ENCODE results near the gene TCAF1. TPM values are rescaled to one million over a fixed set of nuclear protein-coding genes. Genes with fewer than 3 reads are reported as not detected.
A peak's percentile ranks its signal among the peaks of the same experiment; 100 is the strongest.

Gene TCAF1
- total and polyA plus RNA-seq, 8 donors, result 9.7 to 94.6 (median 23.6) TPM

DNA sequence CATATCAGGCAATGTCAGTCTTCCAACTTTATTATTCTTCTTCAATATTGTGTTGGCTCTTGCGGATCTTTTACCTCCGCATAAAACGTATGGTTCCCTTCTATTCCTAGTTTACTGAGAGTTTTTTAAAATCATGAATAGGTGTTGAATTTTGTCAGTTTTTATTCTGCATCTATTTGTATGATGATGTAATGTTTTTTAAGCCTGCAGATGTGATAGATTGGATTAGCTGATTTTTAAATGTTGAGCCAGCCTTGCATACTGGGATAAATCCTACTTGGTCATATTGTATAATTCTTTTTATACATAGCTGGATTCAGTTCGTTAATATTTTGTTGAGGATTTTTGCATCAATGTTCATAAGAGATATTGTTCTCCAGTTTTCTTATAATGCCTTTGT is 43.4 kb upstream of the TCAF1 start:
- Histone ChIP-seq H3K27me3 (no peaks in the 10 kb centered on the region), H3K4me3 (no peak overlapping the region), H3K9me3 (no peaks in the 10 kb centered on the region), H3K27ac (no peak overlapping the region), H3K36me3 (no peaks in the 10 kb centered on the region), H3K4me1 (no peaks in the 10 kb centered on the region)
- WGBS, 5 donors, result 84 to 97% (median 92%) methylated on average over 4 of the region's 4 CpGs
- TF ChIP-seq, protein P1, sequence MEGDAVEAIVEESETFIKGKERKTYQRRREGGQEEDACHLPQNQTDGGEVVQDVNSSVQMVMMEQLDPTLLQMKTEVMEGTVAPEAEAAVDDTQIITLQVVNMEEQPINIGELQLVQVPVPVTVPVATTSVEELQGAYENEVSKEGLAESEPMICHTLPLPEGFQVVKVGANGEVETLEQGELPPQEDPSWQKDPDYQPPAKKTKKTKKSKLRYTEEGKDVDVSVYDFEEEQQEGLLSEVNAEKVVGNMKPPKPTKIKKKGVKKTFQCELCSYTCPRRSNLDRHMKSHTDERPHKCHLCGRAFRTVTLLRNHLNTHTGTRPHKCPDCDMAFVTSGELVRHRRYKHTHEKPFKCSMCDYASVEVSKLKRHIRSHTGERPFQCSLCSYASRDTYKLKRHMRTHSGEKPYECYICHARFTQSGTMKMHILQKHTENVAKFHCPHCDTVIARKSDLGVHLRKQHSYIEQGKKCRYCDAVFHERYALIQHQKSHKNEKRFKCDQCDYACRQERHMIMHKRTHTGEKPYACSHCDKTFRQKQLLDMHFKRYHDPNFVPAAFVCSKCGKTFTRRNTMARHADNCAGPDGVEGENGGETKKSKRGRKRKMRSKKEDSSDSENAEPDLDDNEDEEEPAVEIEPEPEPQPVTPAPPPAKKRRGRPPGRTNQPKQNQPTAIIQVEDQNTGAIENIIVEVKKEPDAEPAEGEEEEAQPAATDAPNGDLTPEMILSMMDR (IDR thresholded peaks at IDR 0.05), result no peak
- TF ChIP-seq POLR2A (IDR thresholded peaks at IDR 0.05) (no peak), EP300 (IDR thresholded peaks at IDR 0.05) (no peak), POLR2AphosphoS5 (IDR thresholded peaks at IDR 0.05) (no peak)
- intact Hi-C loops (cut with DNase I; ENCODE audit: low total_unique reads), result no loop called here
- DNase-seq, result no peak

DNA sequence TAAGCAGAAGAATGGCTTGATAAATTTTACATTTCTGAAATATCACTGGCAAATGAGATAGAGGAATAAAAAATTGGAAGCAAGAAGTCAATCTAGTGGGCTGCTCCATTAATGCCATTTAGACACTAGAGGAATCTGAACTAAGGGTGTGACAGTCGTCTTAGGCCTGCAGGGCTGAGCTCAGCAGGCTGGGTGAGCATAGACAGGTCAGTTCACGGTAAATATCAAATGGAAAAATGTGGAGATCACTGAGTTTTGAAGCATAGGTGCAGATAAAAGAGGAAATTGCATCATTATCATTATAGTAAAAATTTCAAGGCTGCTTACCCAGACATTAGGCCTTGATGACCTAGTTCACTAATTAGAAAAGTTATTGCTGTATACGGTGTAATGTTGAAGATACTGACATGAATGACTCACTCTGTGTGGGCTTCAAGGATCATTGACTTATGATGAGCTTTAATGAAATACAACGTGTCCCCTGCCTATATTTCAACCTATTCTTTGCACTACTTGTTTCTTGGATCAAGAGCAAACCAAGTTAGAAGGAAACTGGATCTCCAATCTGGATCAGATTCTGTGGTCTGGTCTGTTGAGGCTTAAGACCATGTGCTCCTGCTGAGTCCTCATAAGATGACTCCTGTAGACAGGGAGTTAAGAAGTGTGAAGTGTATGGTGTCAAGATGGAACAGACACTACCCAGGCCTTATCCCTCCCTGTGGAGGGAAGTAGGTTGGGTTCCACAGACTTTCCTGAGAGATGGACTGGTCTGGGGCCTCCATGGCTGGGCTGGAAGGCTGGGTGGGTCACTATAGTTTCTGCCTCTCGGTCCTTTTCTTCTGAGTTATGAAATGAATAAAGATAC is 36.6 kb upstream of the TCAF1 start:
- Histone ChIP-seq H3K4me1 (no peaks in the 10 kb centered on the region), H3K36me3 (no peaks in the 10 kb centered on the region), H3K27me3 (no peaks in the 10 kb centered on the region), H3K4me3 (no peak overlapping the region), H3K27ac (no peak overlapping the region), H3K9me3 (peaks cover 0 to 4% (median 0%) of the 10 kb centered on the region in 4 donors)
- 71 to 85% (median 77%) methylated on average over 5 of the region's 5 CpGs for WGBS, 5 donors
- no peak for DNase-seq
- intact Hi-C loops (cut with DNase I; ENCODE audit: low total_unique reads), result no loop called here
- TF ChIP-seq POLR2AphosphoS5 (IDR thresholded peaks at IDR 0.05) (no peak), POLR2A (IDR thresholded peaks at IDR 0.05) (no peak), EP300 (IDR thresholded peaks at IDR 0.05) (no peak)
- TF ChIP-seq, protein P1 (IDR thresholded peaks at IDR 0.05), result no peak

DNA sequence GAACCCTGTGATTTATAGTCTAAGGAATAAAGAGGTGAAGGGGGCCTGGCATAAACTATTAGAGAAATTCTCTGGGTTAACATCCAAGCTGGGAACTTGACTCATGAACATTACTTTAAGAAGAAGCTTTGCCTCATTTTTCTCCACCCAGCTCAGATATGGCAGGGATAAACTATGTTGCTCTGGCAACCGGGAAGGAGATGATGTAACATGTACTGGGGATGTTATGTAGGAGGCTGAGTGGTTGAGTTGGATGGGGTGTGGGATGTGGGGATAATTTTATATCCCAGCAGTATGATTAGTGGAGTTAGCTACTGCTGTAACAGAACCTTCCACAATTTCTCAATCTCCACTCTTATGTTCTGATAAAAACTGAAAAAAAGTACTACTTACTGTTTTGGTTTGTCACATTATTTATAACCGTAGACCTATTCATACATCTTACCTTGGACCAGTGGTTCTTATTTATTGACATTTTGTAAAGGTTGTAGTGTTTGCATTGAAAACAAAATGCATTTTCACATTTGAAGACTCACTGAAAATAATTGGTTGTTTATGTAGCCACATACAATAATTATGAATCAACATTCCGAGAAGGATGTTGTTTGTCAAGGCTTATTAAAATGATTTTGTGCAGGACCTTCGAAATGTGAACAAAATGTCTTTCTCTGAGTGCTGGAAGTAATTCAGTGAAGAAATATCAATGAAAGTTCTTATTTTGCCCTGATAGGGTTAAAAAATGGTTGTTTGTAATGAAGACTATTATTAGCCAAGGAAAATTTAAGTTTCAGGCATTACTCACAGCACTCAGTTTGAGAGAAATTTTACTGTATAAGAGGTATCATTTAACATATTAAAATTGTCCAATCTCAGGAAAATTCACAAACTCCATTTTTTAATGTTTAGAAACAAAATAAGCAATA is 34.4 kb upstream of the TCAF1 start:
- Histone ChIP-seq H3K36me3 (no peaks in the 10 kb centered on the region), H3K27me3 (no peaks in the 10 kb centered on the region), H3K27ac (no peak overlapping the region), H3K9me3 (peaks cover 0 to 9% (median 0%) of the 10 kb centered on the region in 4 donors), H3K4me3 (no peak overlapping the region), H3K4me1 (no peaks in the 10 kb centered on the region)
- intact Hi-C loops (cut with DNase I; ENCODE audit: low total_unique reads), result no loop called here
- TF ChIP-seq POLR2AphosphoS5 (IDR thresholded peaks at IDR 0.05) (no peak), POLR2A (IDR thresholded peaks at IDR 0.05) (no peak)
- DNase-seq, result peak in 1 of 2 donors; percentile 61
- WGBS, 5 donors, result 72 to 90% (median 84%) methylated on average over 4 of the region's 4 CpGs

DNA sequence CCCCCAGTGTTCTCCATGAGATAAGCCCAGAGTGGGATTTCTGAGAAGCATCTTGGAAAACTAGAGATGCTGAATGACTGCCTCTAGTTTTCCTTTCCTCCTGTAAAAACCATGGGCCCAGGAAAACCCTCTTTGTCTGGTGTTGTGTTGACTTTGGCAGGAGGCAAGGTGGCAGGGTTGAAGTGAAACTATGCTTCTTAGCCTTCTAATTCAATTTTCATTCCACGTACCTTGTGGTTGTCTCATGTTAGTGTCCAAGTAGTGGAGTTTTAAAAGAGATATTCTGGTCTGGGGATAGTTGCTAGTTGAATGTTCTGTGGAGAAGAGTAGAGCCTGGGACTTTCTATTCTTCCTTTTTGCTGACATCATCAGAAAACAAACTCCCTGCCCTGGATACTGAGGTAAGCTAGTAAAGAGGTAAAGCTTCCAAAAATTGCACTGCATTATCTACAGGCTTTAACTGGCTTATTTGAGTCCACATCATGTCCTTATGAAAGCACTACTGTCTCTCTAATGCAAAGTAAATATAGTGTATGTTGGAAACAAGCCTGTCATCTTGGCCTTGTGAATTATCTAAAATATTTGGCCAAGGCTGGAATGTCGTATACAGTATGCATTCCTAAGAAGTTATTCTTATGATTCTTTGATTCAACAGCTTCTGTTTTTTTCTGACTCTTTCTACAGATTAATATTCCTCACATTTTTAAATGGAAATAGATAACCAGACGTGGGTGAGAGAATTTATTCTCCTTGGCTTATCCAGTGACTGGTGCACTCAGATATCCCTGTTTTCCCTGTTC is 32.8 kb upstream of the TCAF1 start, which contains the start of gene OR2F2:
Gene OR2F2, plus strand, starts transcription at position 708 of the 800 bp plus-strand sequence. Its CDS starts 0 bp downstream, at position 708.
- Histone ChIP-seq H3K9me3 (peaks cover 0 to 9% (median 0%) of the 10 kb centered on the region in 4 donors), H3K36me3 (no peaks in the 10 kb centered on the region), H3K4me1 (no peaks in the 10 kb centered on the region), H3K27ac (no peak within 1 kb of the TSS), H3K4me3 (no peak within 1 kb of the TSS), H3K27me3 (no peaks in the 10 kb centered on the region)
- peak in 1 of 2 donors; percentile 51 for DNase-seq
- intact Hi-C loops (cut with DNase I; ENCODE audit: low total_unique reads), result no loop called here
- TF ChIP-seq POLR2AphosphoS5 (IDR thresholded peaks at IDR 0.05) (no peak), POLR2A (IDR thresholded peaks at IDR 0.05) (no peak), EP300 (IDR thresholded peaks at IDR 0.05) (no peak)
- TF ChIP-seq, protein P1 (IDR thresholded peaks at IDR 0.05), result no peak
- 30 to 52% (median 43%) methylated on average over 3 of the region's 3 CpGs for WGBS, 5 donors
